HL-60/S4 (cell line): ENCODE data around the gene C17orf113.
"Not testable (repeated sequence)": the region's sequence is repeated elsewhere in the genome, so short reads cannot be mapped to it uniquely, and the experiment has no call there.

Experiments used
- in situ Hi-C: fragments of 300-500 bp; cut with MboI; formaldehyde crosslinking; loops from 2 replicates; pipeline ENCODE4 v1.14.3; 2022; ENCODE audit warnings: low sequenced_read_pairs

Gene C17orf113

DNA sequence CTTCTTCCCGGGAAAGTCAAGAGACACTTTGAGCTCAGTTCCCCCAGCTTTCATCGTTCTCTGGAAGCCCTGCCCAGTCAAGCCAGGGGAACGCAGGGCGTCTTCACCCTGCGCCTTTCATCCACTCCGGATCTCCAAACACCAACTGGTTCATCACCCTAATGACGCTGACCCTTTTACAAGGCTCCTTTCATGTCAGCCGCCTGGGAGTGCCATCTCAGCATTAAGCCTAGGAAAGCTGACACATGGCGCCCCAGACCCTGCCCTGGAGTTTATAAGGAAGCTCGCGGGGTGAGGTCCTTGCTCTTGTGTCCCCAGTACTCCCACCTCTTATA lies 32.6 kb downstream of the C17orf113 start:
- in situ Hi-C loops, result no loop called here

- in situ Hi-C loops, result no loop called here
Observed at GRCh38 chr17:42016941-42017865, 33.2 kb downstream of the C17orf113 start, which contains the start of gene DNAJC7. Gene DNAJC7, minus strand, starts transcription at chr17:42017439. Its CDS starts 23 bp downstream, at chr17:42017416.

- in situ Hi-C loops, result no loop called here
Observed at GRCh38 chr17:42016411-42016831, 34.0 kb downstream of the C17orf113 start.

GRCh38 chr17:42013740-42014139 lies 36.7 kb downstream of the C17orf113 start:
- in situ Hi-C loops, result not testable (repeated sequence)

DNA sequence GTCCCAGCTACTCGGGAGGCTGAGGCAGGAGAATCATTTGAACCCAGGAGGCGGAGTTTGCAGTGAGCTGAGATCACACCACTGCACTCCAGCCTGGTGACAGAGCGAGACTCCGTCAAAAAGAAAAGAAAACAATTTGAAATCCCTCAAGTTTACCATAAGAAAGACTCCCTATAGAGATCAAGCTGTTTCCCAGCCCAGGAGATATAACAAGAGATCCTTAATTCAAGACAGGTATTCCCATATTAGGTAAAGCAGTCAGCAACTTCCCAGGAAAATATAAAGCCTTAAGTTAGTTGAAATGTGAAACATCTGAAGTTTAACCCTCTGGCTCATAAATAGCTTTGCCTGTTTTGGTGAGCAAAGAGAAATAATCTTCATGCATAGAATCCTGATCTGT lies 38.0 kb downstream of the C17orf113 start:
- in situ Hi-C loops, result not testable (repeated sequence)

DNA sequence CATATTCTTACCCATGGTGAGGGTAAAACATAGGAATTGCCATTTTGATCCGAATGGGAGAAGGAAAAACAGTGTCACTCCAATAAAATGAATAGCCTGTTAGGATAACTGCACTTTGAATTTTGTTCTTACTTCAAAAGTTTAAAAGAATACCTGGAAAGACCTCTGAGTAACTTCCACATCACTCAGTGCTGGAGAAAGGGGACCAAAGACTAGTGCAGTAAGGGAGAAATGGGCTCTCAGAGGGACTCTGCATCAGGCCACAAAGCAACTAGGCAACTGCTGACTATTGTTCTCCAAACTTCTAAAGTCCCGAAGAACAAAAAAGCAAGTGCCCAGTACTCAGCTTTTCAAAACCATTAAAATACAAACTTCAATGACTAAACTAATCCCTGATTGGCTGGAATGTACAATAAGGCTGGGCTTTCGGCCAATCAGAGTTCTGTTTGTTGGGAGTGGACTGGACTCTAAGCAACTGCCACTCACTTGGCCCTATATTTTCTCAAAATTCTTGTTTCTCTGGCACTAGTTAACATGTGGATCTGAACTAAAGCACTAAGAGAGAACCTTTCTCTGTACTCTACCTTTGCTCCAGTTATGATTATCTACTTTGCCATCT lies 39.4 kb downstream of the C17orf113 start:
- in situ Hi-C loops, result no loop called here

DNA sequence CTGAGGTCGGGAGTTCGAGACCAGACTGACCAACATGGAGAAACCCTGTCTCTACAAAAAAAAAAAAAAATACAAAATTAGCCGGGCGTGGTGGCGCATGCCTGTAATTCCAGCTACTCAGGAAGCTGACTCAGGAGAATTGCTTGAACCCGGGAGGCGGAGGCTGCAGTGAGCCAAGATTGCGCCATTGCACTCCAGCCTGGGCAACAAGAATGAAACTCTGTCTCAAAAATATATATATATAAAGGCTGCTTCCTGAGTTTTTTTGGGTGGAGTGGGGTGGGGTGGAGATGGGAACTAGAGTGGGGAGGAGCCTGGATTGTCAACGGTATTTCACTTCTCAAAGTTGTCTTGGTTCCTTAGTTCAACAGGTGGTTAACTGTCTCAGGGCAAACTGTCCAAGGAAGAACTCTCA lies 40.1 kb downstream of the C17orf113 start:
- in situ Hi-C loops, result not testable (repeated sequence)

GRCh38 chr17:42009170-42009569 lies 41.2 kb downstream of the C17orf113 start:
- in situ Hi-C loops, result no loop called here

GRCh38 chr17:42005166-42005565 lies 45.2 kb downstream of the C17orf113 start:
- in situ Hi-C loops, result no loop called here

DNA sequence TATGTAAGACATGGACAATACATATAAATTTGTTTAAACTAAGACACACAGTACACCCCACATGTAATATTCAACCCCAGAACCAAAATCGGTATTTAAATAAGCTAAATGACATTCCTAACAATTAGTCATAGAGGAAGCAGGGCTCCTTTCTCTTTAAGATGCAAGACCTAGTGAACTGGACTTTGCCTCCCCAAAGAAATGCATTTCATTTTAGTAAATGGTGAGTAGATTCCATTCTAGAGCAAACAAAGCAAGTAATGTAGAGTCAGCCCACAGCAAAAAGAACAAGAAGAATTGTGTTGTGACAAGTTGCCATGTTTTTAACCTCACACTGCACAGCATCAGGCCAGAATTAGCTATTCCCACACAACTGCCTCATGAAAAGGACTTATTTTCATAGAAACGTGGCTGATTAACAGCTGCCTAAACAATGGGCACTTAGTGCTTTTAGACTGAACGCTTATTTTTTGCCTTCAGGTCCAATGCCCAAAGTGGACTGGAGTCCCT lies 47.6 kb downstream of the C17orf113 start:
- in situ Hi-C loops, result no loop called here

DNA sequence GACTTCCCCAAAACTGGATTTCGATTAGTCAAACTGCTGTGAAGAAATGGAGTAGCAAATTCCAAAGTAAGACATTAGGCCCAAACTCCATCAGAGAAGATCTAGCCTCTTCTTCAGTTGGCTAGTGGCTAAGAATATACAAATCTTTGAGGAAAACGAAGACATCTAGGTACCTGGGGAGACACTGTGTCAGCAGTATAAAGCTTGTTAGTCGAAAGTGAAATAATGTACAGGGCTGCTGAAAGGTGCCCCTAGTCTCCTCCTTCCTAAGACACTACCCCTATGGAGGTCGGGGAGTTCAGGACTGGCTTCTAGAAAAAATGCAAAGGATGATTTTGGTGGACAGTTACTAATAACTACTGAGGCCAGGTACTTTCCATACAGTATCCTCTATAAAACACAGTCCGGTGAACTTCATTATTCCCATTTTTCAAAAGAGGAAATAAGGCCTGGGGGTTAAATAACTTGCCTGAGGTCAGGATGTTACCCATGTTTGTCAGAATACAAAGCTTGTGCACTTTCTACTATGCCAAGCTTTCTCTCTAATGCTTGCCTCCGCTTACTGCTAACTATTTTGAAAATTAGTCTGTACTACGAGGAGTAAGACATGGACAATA lies 48.1 kb downstream of the C17orf113 start:
- in situ Hi-C loops, result no loop called here

DNA sequence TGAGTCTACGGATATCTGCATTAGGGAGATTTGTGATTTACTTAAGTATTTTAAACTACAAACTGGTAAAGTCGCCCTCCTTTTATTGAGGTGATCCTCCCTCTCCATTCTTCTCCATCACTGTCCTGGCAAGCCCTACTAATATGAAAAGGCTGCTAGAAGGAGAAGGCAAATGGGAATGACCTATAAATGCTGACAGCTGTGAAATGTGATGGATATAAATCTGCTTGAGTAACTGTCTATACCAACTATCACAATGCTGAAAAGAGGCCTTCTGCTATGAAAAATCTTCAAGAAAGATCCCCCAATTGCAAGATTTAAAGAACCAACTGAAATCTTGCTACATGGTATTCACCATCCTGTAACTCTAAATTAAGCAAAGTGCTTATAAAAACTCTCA lies 48.7 kb downstream of the C17orf113 start:
- in situ Hi-C loops, result no loop called here

DNA sequence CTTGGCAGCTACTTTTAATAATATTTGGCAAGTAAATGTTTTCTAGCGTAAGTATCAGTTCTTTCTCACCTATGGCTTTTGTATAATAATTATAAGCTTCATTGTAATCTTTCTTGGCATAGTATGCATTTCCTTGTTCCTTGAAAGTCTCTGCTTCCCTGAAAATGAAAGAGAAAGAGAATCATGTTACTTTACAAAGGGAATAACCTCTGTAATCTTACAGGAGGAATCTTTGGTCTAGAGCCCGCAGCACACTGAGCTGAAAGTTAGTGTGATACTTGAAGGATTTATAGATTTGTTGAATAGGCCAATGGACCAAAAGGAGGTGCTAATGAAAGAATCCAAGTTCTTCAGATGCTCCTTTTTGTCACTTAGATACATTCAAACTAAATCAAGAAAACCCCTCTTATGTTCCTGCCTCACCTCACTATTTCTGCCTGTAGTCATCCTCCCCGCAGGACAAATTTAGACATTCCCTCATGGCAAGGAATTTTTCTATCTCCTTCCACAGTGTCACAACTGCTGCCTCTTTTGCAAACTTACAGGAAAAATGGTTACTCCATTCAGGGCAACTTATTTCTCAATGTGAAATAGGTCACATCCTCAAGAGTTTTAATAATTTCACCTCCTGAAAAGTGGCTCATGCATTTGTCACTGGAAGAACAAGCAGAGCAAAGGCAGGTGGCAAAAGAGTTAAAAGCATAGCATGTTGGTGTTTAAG lies 49.8 kb downstream of the C17orf113 start:
- in situ Hi-C loops, result no loop called here

GRCh38 chr17:41998497-41998896 lies 51.9 kb downstream of the C17orf113 start:
- in situ Hi-C loops, result no loop called here

DNA sequence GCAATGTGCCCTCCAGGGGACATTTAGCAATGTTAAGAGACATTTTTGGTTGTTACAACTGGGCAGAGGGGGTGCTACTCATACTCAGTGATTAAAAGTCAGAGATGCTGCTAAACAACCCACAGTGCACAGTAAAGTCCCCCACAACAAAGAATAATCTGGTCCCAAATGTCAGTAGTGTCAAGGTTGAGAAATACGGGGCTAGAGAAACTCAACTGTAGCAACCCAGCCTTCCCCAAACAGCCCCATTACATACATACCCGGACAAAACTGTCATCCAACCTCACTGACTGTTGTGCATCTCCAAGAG lies 53.6 kb downstream of the C17orf113 start:
- in situ Hi-C loops, result no loop called here

DNA sequence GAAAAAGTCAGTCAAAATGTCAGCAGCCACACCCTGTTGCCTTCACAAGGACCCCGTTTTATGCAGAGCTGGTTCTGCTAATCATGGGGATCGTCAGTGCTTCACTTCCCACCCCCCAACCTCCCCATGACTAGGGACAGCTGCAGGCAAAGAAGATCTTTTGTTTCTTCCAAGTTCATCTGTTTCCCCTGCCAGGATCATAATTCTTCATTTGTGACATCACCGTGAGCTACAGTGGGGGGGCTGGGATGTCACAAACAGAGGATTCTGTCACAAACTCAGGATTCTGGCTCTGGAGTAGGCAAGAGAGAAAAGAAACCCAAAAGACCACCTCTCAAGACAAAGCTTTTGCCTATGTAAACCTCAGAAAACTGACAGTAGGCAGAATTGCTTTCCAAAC lies 57.8 kb downstream of the C17orf113 start:
- in situ Hi-C loops, result no loop called here

GRCh38 chr17:41989702-41990419 lies 60.5 kb downstream of the C17orf113 start:
- in situ Hi-C loops, result no loop called here

- in situ Hi-C loops, result no loop called here
Observed at GRCh38 chr17:41988418-41988817, 62.0 kb downstream of the C17orf113 start.
